SIG-M5 treated with dmso at 0.1 percent for 504 hours (cell line): ENCODE measurements around the gene CRB1.

Source experiments
- DNase-seq: peaks from one replicate; lab custom pipeline; 2025; ENCODE audit not compliant: unreplicated experiment; lab: John Stamatoyannopoulos, UW

The CRB1 gene

GRCh38 chr1:197519741-197520334 is 251.8 kb downstream of the CRB1 start:
- DNase-seq = peak; percentile 63

GRCh38 chr1:197521118-197521739 is 253.2 kb downstream of the CRB1 start:
- peak; percentile 47 for DNase-seq

- peak; percentile 71 for DNase-seq
These were observed 258.8 kb downstream of the CRB1 start for GRCh38 chr1:197526736-197527371.
